H9 (cell line): ENCODE results near the gene GCLM. TPM values are rescaled to one million over a fixed set of nuclear protein-coding genes. Genes with fewer than 3 reads are reported as not detected.
A peak's percentile ranks its signal among the peaks of the same experiment; 100 is the strongest.

Experiments used
- DNase-seq: peaks from one replicate; pipeline ENCODE4 v3.0.0-alpha.2; 2017
- H2AFZ ChIP-seq: one replicate; pipeline ENCODE4 v1.6.1; 2013; ENCODE audit warnings: mild to moderate bottlenecking, low read length, control low read depth, moderate library complexity
- H2AK5ac ChIP-seq: 2 replicates; pipeline ENCODE4 v1.6.1; 2013; ENCODE audit warnings: low read length, control low read depth, mixed read lengths; ENCODE audit not compliant: insufficient read length
- H2BK120ac ChIP-seq: one replicate; pipeline ENCODE4 v1.6.1; 2013; ENCODE audit warnings: low read depth, mild to moderate bottlenecking, low read length, control low read depth, inconsistent platforms; ENCODE audit not compliant: poor library complexity, severe bottlenecking
- H2BK12ac ChIP-seq: 2 replicates; pipeline ENCODE4 v1.6.1; 2013; ENCODE audit warnings: low read length, control low read depth, mixed read lengths, low read depth; ENCODE audit not compliant: insufficient read length
- H2BK15ac ChIP-seq: 2 replicates; pipeline ENCODE4 v1.6.1; 2013; ENCODE audit warnings: low read depth, low read length, control low read depth
- H2BK20ac ChIP-seq: one replicate; pipeline ENCODE4 v1.6.1; 2013; ENCODE audit warnings: low read depth, mild to moderate bottlenecking, low read length, control low read depth, inconsistent platforms; ENCODE audit not compliant: poor library complexity, severe bottlenecking
- H2BK5ac ChIP-seq: 2 replicates; pipeline ENCODE4 v1.6.1; 2013; ENCODE audit warnings: low read length, control low read depth, mixed read lengths; ENCODE audit not compliant: insufficient read length
- H3K14ac ChIP-seq: 2 replicates; pipeline ENCODE4 v1.6.1; 2013; ENCODE audit warnings: low read length, control low read depth; ENCODE audit not compliant: insufficient read depth
- H3K18ac ChIP-seq: 2 replicates; pipeline ENCODE4 v1.6.1; 2013; ENCODE audit warnings: low read depth, mild to moderate bottlenecking, mixed read lengths, low read length, control low read depth; ENCODE audit not compliant: insufficient read length
- H3K23ac ChIP-seq: 2 replicates; pipeline ENCODE4 v1.6.1; 2013; ENCODE audit warnings: low read length, control low read depth, mixed read lengths, low read depth; ENCODE audit not compliant: insufficient read length
- H3K23me2 ChIP-seq: 2 replicates; pipeline ENCODE4 v1.6.1; 2013; ENCODE audit warnings: low read depth, mild to moderate bottlenecking, mixed read lengths, low read length, control low read depth; ENCODE audit not compliant: insufficient read length, poor library complexity, severe bottlenecking
- H3K27ac ChIP-seq: 2 replicates; pipeline ENCODE4 v1.5.1; 2013; ENCODE audit warnings: low read length, control low read depth, mixed read lengths, low read depth; ENCODE audit not compliant: insufficient read length
- H3K27me3 ChIP-seq: 2 replicates; pipeline ENCODE4 v1.6.1; 2013; ENCODE audit warnings: low read length, control low read depth, inconsistent platforms; ENCODE audit not compliant: insufficient read depth
- H3K4ac ChIP-seq: 2 replicates; pipeline ENCODE4 v1.6.1; 2013; ENCODE audit warnings: low read depth, mild to moderate bottlenecking, control low read depth, inconsistent platforms, low read length, moderate library complexity
- H3K4me1 ChIP-seq: 2 replicates; pipeline ENCODE4 v1.6.1; 2013; ENCODE audit warnings: low read length, control low read depth, inconsistent platforms; ENCODE audit not compliant: insufficient read depth
- H3K4me2 ChIP-seq: 2 replicates; pipeline ENCODE4 v1.6.1; 2013; ENCODE audit warnings: low read length, control low read depth, mixed read lengths; ENCODE audit not compliant: insufficient read length, insufficient read depth
- H3K56ac ChIP-seq: 2 replicates; pipeline ENCODE4 v1.6.1; 2013; ENCODE audit warnings: low read depth, mild to moderate bottlenecking, mixed read lengths, low read length, control low read depth; ENCODE audit not compliant: insufficient read length
- H3K79me1 ChIP-seq: 2 replicates; pipeline ENCODE4 v1.6.1; 2013; ENCODE audit warnings: low read depth, mild to moderate bottlenecking, moderate library complexity, low read length, control low read depth, inconsistent platforms; ENCODE audit not compliant: insufficient read depth, poor library complexity, severe bottlenecking
- H3K79me2 ChIP-seq: 2 replicates; pipeline ENCODE4 v1.6.1; 2013; ENCODE audit warnings: low read length, control low read depth, inconsistent platforms; ENCODE audit not compliant: insufficient read depth
- H3K9ac ChIP-seq: 2 replicates; pipeline ENCODE4 v1.6.1; 2013; ENCODE audit warnings: low read length, control low read depth, mixed read lengths; ENCODE audit not compliant: insufficient read length; ENCODE audit errors: extremely low read depth
- H3K9me3 ChIP-seq: one replicate; pipeline ENCODE4 v1.6.1; 2013; ENCODE audit warnings: low read depth, low read length, inconsistent platforms; ENCODE audit not compliant: control insufficient read depth
- H3T11ph ChIP-seq: one replicate; pipeline ENCODE4 v1.6.1; 2013; ENCODE audit warnings: mild to moderate bottlenecking, low read length, control low read depth, inconsistent platforms
- H4K20me1 ChIP-seq: one replicate; pipeline ENCODE4 v1.6.1; 2013; ENCODE audit not compliant: control insufficient read depth, insufficient read length, insufficient read depth
- H4K5ac ChIP-seq: 2 replicates; pipeline ENCODE4 v1.6.1; 2013; ENCODE audit warnings: low read depth, mild to moderate bottlenecking, mixed read lengths, low read length, control low read depth; ENCODE audit not compliant: insufficient read length
- H4K8ac ChIP-seq: replicated peaks from 2 replicates; pipeline ENCODE4 v1.6.1; 2013; ENCODE audit warnings: low read length, control low read depth, mixed read lengths, low read depth; ENCODE audit not compliant: insufficient read length
- H4K91ac ChIP-seq: 2 replicates; pipeline ENCODE4 v1.6.1; 2013; ENCODE audit warnings: low read depth, mild to moderate bottlenecking, moderate library complexity, mixed read lengths, low read length, control low read depth; ENCODE audit not compliant: insufficient read length
- H3K27ac Mint-ChIP-seq, 3 experiments: 2 replicates in 2 of 3; 3 replicates in 1 of 3; pipeline ENCODE4 v1.8.0; 2020 to 2021; ENCODE audit warnings: mixed read lengths in 3 of 3, mild to moderate bottlenecking in 1 of 3, moderate library complexity in 1 of 3
- H3K27me3 Mint-ChIP-seq: 2 replicates; pipeline ENCODE4 v1.8.0; 2021; ENCODE audit warnings: low read depth, mild to moderate bottlenecking, moderate library complexity, mixed read lengths
- H3K36me3 Mint-ChIP-seq, 3 experiments: 2 replicates in 2 of 3; 3 replicates in 1 of 3; pipeline ENCODE4 v1.8.0; 2020 to 2021; ENCODE audit warnings: low read depth in 3 of 3, mixed read lengths in 3 of 3; ENCODE audit not compliant: insufficient read depth in 1 of 3
- H3K4me1 Mint-ChIP-seq, 2 experiments: 2 replicates each; pipeline ENCODE4 v1.8.0; 2020; ENCODE audit warnings: mixed read lengths in 2 of 2
- H3K4me3 Mint-ChIP-seq, 2 experiments: 2 replicates in 1 of 2; 3 replicates in 1 of 2; pipeline ENCODE4 v1.8.0; 2020 to 2021; ENCODE audit warnings: mild to moderate bottlenecking in 2 of 2, mixed read lengths in 2 of 2, moderate library complexity in 1 of 2
- H3K9me3 Mint-ChIP-seq, 2 experiments: 2 replicates in 1 of 2; 3 replicates in 1 of 2; pipeline ENCODE4 v1.8.0; 2020; ENCODE audit warnings: mild to moderate bottlenecking in 2 of 2, mixed read lengths in 2 of 2, moderate library complexity in 1 of 2
- WGBS: extraction: QIAGEN DNeasy Blood & Tissue Kit; methylation state at CpG from one replicate; pipeline ENCODE4 v1.1.7; 2013; ENCODE audit warnings: missing lambda C conversion rate, low lambda C conversion rate, mixed read lengths; ENCODE audit not compliant: insufficient read length; ENCODE audit errors: extremely low coverage; 5-methylcytosine and 5-hydroxymethylcytosine counted together
- total RNA-seq: library from RNA; stranded (reverse); gene quantifications from 2 replicates; pipeline ENCODE4 v1.2.1, GENCODE V29; 2021
- TF ChIP-seq, protein P1 (sequence below): fragments of 200-600 bp; sonication (generic); conservative IDR thresholded peaks from 3 replicates; pipeline ENCODE4 v1.8.0; 2021; ENCODE audit warnings: antibody characterized with exemption, mild to moderate bottlenecking

GCLM gene
- total RNA-seq, 1 experiment from 2014 or later: 14.9 TPM

- H3K23me2 ChIP-seq: no peaks in the 10 kb centered on the region
- peak overlapping the region; percentile 39 for H3K4me2 ChIP-seq
- H2BK15ac ChIP-seq: no peak overlapping the region
- WGBS: no CpG with 5 or more reads among the region's 1 CpG
- H3K23ac ChIP-seq: no peak overlapping the region
- Mint-ChIP-seq H3K4me1 (peaks cover 14 to 18% of the 10 kb centered on the region in 2 experiments), H3K36me3 (peaks cover 5 to 20% (median 12%) of the 10 kb centered on the region in 3 experiments), H3K27ac (peak overlapping the region; percentile 11 to 92 (median 81); a peak in 4 of 7 replicates), H3K4me3 (no peak overlapping the region), H3K9me3 (peaks cover 22 to 24% of the 10 kb centered on the region in 2 experiments), H3K27me3 (no peaks in the 10 kb centered on the region; the same call in 1 of the 2 replicates)
- H3K79me2 ChIP-seq: no peaks in the 10 kb centered on the region
- no peak overlapping the region for H4K91ac ChIP-seq
- peak; percentile 35 for DNase-seq
- H3K18ac ChIP-seq: no peak overlapping the region
- no peaks in the 10 kb centered on the region for H3K79me1 ChIP-seq
- no peak overlapping the region for H4K5ac ChIP-seq
- H3K14ac ChIP-seq: no peak overlapping the region
- H4K8ac ChIP-seq: no peak overlapping the region
- no peak overlapping the region for H3K9ac ChIP-seq
- no peak overlapping the region for H2AK5ac ChIP-seq
- no peaks in the 10 kb centered on the region for H3K27me3 ChIP-seq
- no peak overlapping the region for H3K56ac ChIP-seq
- no peak overlapping the region for H2BK5ac ChIP-seq
- no peak overlapping the region for H2BK120ac ChIP-seq
- H4K20me1 ChIP-seq: no peaks in the 10 kb centered on the region
- H2AFZ ChIP-seq: no peak overlapping the region
- H2BK20ac ChIP-seq: no peak overlapping the region
- H2BK12ac ChIP-seq: no peak overlapping the region
- H3K9me3 ChIP-seq: peaks cover 9% of the 10 kb centered on the region
- no peak overlapping the region for H3K27ac ChIP-seq
- H3K4me1 ChIP-seq: peaks cover 2% of the 10 kb centered on the region; the same call in 1 of the 2 replicates
- TF ChIP-seq, protein P1, sequence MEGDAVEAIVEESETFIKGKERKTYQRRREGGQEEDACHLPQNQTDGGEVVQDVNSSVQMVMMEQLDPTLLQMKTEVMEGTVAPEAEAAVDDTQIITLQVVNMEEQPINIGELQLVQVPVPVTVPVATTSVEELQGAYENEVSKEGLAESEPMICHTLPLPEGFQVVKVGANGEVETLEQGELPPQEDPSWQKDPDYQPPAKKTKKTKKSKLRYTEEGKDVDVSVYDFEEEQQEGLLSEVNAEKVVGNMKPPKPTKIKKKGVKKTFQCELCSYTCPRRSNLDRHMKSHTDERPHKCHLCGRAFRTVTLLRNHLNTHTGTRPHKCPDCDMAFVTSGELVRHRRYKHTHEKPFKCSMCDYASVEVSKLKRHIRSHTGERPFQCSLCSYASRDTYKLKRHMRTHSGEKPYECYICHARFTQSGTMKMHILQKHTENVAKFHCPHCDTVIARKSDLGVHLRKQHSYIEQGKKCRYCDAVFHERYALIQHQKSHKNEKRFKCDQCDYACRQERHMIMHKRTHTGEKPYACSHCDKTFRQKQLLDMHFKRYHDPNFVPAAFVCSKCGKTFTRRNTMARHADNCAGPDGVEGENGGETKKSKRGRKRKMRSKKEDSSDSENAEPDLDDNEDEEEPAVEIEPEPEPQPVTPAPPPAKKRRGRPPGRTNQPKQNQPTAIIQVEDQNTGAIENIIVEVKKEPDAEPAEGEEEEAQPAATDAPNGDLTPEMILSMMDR: no peak
- H3T11ph ChIP-seq: no peak overlapping the region
- no peak overlapping the region for H3K4ac ChIP-seq
These were observed 10.6 kb upstream of the GCLM start for GRCh38 chr1:93919780-93920179.
